Heart left ventricle (tissue), 16 donors: ENCODE results near the gene CPXM2. TPM values are rescaled to one million over a fixed set of nuclear protein-coding genes. Genes with fewer than 3 reads are reported as not detected.

ENCODE experiments used
- ATAC-seq, 4 donors: fragments of 200-7000 bp; cut with Tn5 transposase; one replicate each; pipeline ENCODE4 v1.9.1; 2020 to 2022; ENCODE audit warnings: moderate library complexity in 4 of 4, mild to moderate bottlenecking in 3 of 4, moderate number of reproducible peaks in 1 of 4
- DNase-seq, 5 donors: peaks; one replicate each; pipeline ENCODE4 v3.0.0-alpha.2; 2020
- H3K27ac ChIP-seq, 12 donors: fragments of 200-600 bp; sonication (generic) in 4 of 12; one replicate each; pipeline versions ENCODE4 v1.5.0 to v1.8.0; 2016 to 2022; ENCODE audit warnings: mild to moderate bottlenecking in 2 of 12
- H3K27me3 ChIP-seq, 9 donors: fragments of 200-600 bp; sonication (generic) in 2 of 9; one replicate each; pipeline versions ENCODE4 v1.5.1 to v1.8.0; 2016 to 2022; ENCODE audit warnings: mild to moderate bottlenecking in 3 of 9
- H3K36me3 ChIP-seq, 9 donors: fragments of 200-600 bp; sonication (generic) in 2 of 9; one replicate each; pipeline versions ENCODE4 v1.5.0 to v1.8.0; 2018 to 2022; ENCODE audit warnings: mild to moderate bottlenecking in 2 of 9
- H3K4me1 ChIP-seq, 12 donors: fragments of 200-600 bp; sonication (generic) in 4 of 12; one replicate each; pipeline versions ENCODE4 v1.5.0 to v1.8.0; 2016 to 2022; ENCODE audit warnings: mild to moderate bottlenecking in 3 of 12
- H3K4me3 ChIP-seq, 12 donors: fragments of 200-600 bp; sonication (generic) in 4 of 12; one replicate each; pipeline versions ENCODE4 v1.5.0 to v1.8.0; 2017 to 2022; ENCODE audit warnings: mild to moderate bottlenecking in 9 of 12, moderate library complexity in 4 of 12
- H3K9me3 ChIP-seq, 12 donors: fragments of 200-600 bp; sonication (generic) in 4 of 12; one replicate each; pipeline versions ENCODE4 v1.5.0 to v1.8.0; 2016 to 2022; ENCODE audit warnings: mild to moderate bottlenecking in 1 of 12
- CTCF ChIP-seq, 12 donors: fragments of 200-600 bp; sonication (generic) in 4 of 12; IDR thresholded peaks; one replicate each; pipeline versions ENCODE4 v1.5.0 to v1.8.0; 2018 to 2022; ENCODE audit warnings: antibody characterized with exemption in 12 of 12, mild to moderate bottlenecking in 5 of 12
- POLR2A ChIP-seq, 2 donors: fragments of 450-650 bp; IDR thresholded peaks; one replicate each; pipeline ENCODE4 v1.6.1; 2017; ENCODE audit warnings: antibody characterized with exemption in 2 of 2, mild to moderate bottlenecking in 2 of 2, moderate library complexity in 2 of 2
- WGBS, 4 donors: extraction: QIAGEN DNeasy Blood & Tissue Kit in 2 of 4; methylation state at CpG; one replicate each; pipeline versions ENCODE4 v1.1.5 to v1.1.7; 2013 to 2018; 5-methylcytosine and 5-hydroxymethylcytosine counted together
- intact Hi-C, 10 donors: fragments of 100-400 bp; cut with DNase I; formaldehyde crosslinking; loops; one replicate each; pipeline versions ENCODE4 v1.11.1 to v1.14.2; 2022
- polyA plus RNA-seq, 2 donors: library from polyadenylated mRNA; stranded (reverse); fragments of 200-250 nt; gene quantifications; one replicate each; pipeline ENCODE4 v1.2.3, GENCODE V29; 2013
- total RNA-seq, 9 donors: library from RNA; depleted of rRNA in 2 of 9; stranded (reverse); fragments of >200 nt in 2 of 9; fragmentation: NEBNext Ultra II Directional in 3 of 9; extraction: Animal tissue kit (Norgen Biotek cat#: 25700) in 3 of 9; gene quantifications; one replicate each; pipeline versions ENCODE4 v1.1.0 to v1.2.4, GENCODE V29; 2016 to 2023
- donor health status: ischemic (EF 13 %, LVEDD 7.1; RV severe dilation, severe dysfunction).
- donor health status: healthy with polysubstance abuse.
- donor health status: DM: no; HTN: yes; CAD: no.
- donor health status: DM: no; HTN: no; CAD: no.
- donor health status: ischemic (EF 25% LVEDD 6.9; RV normal size, moderate dysfunction).
- donor health status: ischemic (EF 25% LVEDD 5.7; RV mildly dilated, moderate dysfunction).
- donor health status: healthy.
- donor health status: DM: yes; HTN: yes; CAD: no.
- donor health status: ischemic (EF 35%, LVEDD 5.7; RV mildly dilated, moderate dysfunction).
- donor health status: nonischemic (EF 11% LVEDD 7.7; RV severe dilation, severe dysfunction).
- donor health status: DM: yes; HTN: yes; CAD: no.
- donor health status: PGD.
- donor health status: ischemic (EF 29% LVEDD 5.4; RV normal size, mild dysfunction).
- donor health status: nonischemic (EF 23%, LVEDD 6.1; RV moderate dilation, normal function).

Gene CPXM2
- total and polyA plus RNA-seq, 11 donors, result 1.1 to 23.2 (median 4.2) TPM

DNA sequence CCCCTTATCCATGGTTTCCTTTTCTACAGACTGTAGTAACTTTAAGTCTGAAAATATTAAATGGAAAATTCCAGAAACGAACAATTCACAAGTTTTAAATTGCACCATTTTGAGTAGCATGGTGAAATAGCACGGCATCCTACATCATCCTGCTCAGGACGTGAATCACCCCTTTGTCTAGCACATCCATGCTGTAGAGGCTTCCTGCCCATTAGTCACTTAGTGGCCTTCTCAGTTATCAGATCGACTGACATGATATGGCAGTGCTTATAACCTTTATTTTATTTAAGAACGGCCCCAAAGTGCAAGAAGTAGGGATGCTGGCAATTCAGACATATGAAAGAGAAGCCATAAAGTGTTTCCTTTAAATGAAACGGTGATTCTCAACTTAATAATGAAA, 82.7 kb downstream of the CPXM2 start:
- DNase-seq, result no peak
- intact Hi-C loops, result no loop called here
- H3K4me3 ChIP-seq, result no peak overlapping the region
- H3K9me3 ChIP-seq, result peaks cover 0 to 6% (median 0%) of the 10 kb centered on the region in 12 donors
- peaks cover 0 to 4% (median 0%) of the 10 kb centered on the region in 12 donors for H3K4me1 ChIP-seq
- peaks cover 0 to 2% (median 0%) of the 10 kb centered on the region in 9 donors for H3K27me3 ChIP-seq
- peak in 2 of 4 donors; percentile 62 to 70 for ATAC-seq
- WGBS, 4 donors, result 52 to 58% (median 55%) methylated on average over 6 of the region's 6 CpGs
- peak overlapping the region in 2 of 12 donors; percentile 32 to 56 for H3K27ac ChIP-seq
- no peak for TF ChIP-seq CTCF (IDR thresholded peaks at IDR 0.05)
- TF ChIP-seq POLR2A (IDR thresholded peaks at IDR 0.05), result no peak
- no peaks in the 10 kb centered on the region for H3K36me3 ChIP-seq

- H3K27me3 ChIP-seq, result peaks cover 0 to 2% (median 0%) of the 10 kb centered on the region in 9 donors
- no peak for ATAC-seq
- H3K4me1 ChIP-seq, result peaks cover 0 to 4% (median 0%) of the 10 kb centered on the region in 12 donors
- DNase-seq, result no peak
- H3K4me3 ChIP-seq, result no peak overlapping the region
- 67 to 86% (median 77%) methylated on average over 2 of the region's 2 CpGs for whole genome bisulfite sequencing, 4 donors
- TF ChIP-seq POLR2A (IDR thresholded peaks at IDR 0.05) (no peak), CTCF (IDR thresholded peaks at IDR 0.05) (no peak)
- H3K9me3 ChIP-seq, result peaks cover 0 to 6% (median 0%) of the 10 kb centered on the region in 12 donors
- intact Hi-C loops, result no loop called here
- peak overlapping the region in 2 of 12 donors; percentile 32 to 56 for H3K27ac ChIP-seq
- H3K36me3 ChIP-seq, result no peaks in the 10 kb centered on the region
Observed at GRCh38 chr10:123808286-123808685, 83.3 kb downstream of the CPXM2 start.

DNA sequence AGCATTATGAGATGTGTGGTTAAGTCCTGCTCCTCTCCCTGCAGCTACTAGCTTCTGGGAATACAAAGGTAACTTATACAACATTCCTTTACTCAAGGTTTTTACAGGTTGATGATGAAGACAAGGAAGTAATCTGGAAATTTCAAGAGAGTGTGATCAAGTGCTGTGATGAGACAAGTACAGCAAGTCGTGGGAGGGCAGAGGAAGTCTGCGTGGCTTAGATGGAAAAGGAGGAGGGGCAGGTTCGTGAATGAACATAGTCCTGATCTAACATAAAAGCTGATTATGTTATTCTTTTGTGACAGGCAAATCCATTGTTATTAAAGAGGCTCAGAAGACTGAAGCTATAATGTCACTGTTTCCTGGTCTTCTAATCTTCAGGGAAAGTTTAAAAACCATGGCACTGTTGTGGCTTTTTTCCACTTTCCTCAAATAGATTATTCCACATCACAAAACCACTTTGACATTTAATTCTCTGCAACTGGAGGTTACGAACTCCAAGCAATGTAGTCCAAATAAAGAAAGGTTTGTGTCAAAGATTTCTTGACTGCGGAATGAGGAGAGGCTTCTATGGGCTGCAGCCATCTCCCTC, 84.1 kb downstream of the CPXM2 start:
- Histone ChIP-seq H3K4me3 (no peak overlapping the region), H3K27me3 (peaks cover 0 to 2% (median 0%) of the 10 kb centered on the region in 9 donors), H3K4me1 (peaks cover 0 to 4% (median 0%) of the 10 kb centered on the region in 12 donors), H3K27ac (peak overlapping the region in 2 of 12 donors; percentile 32 to 56), H3K36me3 (no peaks in the 10 kb centered on the region), H3K9me3 (peaks cover 0 to 6% (median 0%) of the 10 kb centered on the region in 12 donors)
- WGBS, 4 donors, result 34 to 45% (median 37%) methylated on average over 5 of the region's 5 CpGs
- intact Hi-C loops, result no loop called here
- TF ChIP-seq POLR2A (IDR thresholded peaks at IDR 0.05) (no peak), CTCF (IDR thresholded peaks at IDR 0.05) (no peak)
- ATAC-seq (no peak), DNase-seq (no peak)

DNA sequence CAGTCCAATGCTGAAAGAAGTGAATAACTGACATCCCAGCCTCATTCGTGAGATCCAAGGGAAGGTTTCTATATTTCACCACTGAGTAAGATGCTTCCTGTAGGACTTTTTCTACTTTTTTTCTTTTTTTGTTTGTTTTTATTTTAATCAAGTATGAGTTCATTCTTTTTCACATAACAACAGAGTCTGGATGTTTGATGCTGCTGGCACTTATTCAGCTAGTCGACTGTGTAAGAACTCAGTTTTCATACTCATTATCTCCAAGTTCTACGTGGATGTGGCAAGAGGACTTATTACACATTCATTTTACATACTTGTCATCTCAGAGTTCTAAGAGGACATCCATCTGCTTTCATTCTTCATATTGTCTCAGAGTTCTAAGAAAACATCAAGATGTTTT, 86.9 kb downstream of the CPXM2 start:
- WGBS, 4 donors, result 46 to 66% (median 58%) methylated on average over 3 of the region's 3 CpGs
- DNase-seq, result no peak
- peaks cover 0 to 14% (median 3%) of the 10 kb centered on the region in 12 donors for H3K4me1 ChIP-seq
- H3K36me3 ChIP-seq, result no peaks in the 10 kb centered on the region
- no peaks in the 10 kb centered on the region for H3K9me3 ChIP-seq
- no peak for TF ChIP-seq CTCF (IDR thresholded peaks at IDR 0.05)
- TF ChIP-seq POLR2A (IDR thresholded peaks at IDR 0.05), result no peak
- H3K27me3 ChIP-seq, result peaks cover 0 to 3% (median 0%) of the 10 kb centered on the region in 9 donors
- no peak overlapping the region for H3K27ac ChIP-seq
- H3K4me3 ChIP-seq, result no peak overlapping the region
- intact Hi-C loops, result no loop called here
- ATAC-seq, result no peak
